HEK293T (cell line): ENCODE data around the gene IL25.
A peak's percentile ranks its signal among the peaks of the same experiment; 100 is the strongest.
"Not testable (repeated sequence)": the region's sequence is repeated elsewhere in the genome, so short reads cannot be mapped to it uniquely, and the experiment has no call there.

Experiments
- CTCF ChIA-PET: fragments of 350-600 bp; formaldehyde crosslinking; extraction: SDS; loops from one replicate; lab custom pipeline; 2021; ENCODE audit warnings: antibody characterized with exemption, inconsistent platforms; lab: Yijun Ruan, JAX
- POLR2A ChIA-PET: fragments of 350-600 bp; formaldehyde crosslinking; extraction: SDS; loops from one replicate; lab custom pipeline; 2020; ENCODE audit warnings: antibody characterized with exemption, inconsistent platforms; lab: Yijun Ruan, JAX
- DNase-seq: peaks from one replicate; pipeline ENCODE4 v3.0.0; 2012; ENCODE audit warnings: mixed read lengths; ENCODE audit errors: extremely low spot score
- ARNT ChIP-seq: fragments of 450-650 bp; IDR thresholded peaks from 2 replicates; pipeline ENCODE4 v1.6.1; 2017; ENCODE audit warnings: mild to moderate bottlenecking
- BHLHE40 ChIP-seq: fragments of 450-650 bp; IDR thresholded peaks from 2 replicates; pipeline ENCODE4 v1.6.1; 2016; ENCODE audit warnings: mild to moderate bottlenecking, moderate library complexity, borderline replicate concordance
- CTBP1 ChIP-seq: fragments of 450-650 bp; IDR thresholded peaks from 2 replicates; pipeline ENCODE4 v1.6.1; 2016; ENCODE audit warnings: borderline replicate concordance
- ELF4 ChIP-seq: fragments of 450-650 bp; IDR thresholded peaks from 2 replicates; pipeline ENCODE4 v1.6.1; 2017; ENCODE audit warnings: antibody characterized with exemption
- FOXA1 ChIP-seq: fragments of 450-650 bp; IDR thresholded peaks from 2 replicates; pipeline ENCODE4 v1.6.1; 2016; ENCODE audit warnings: mild to moderate bottlenecking
- FOXK2 ChIP-seq: fragments of 450-650 bp; IDR thresholded peaks from 2 replicates; pipeline ENCODE4 v1.6.1; 2016; ENCODE audit warnings: mild to moderate bottlenecking
- FOXM1 ChIP-seq: fragments of 450-650 bp; IDR thresholded peaks from 2 replicates; pipeline ENCODE4 v1.6.1; 2017; ENCODE audit warnings: mild to moderate bottlenecking, borderline replicate concordance
- HDGF ChIP-seq: fragments of 450-650 bp; IDR thresholded peaks from 2 replicates; pipeline ENCODE4 v1.6.1; 2017; ENCODE audit warnings: antibody characterized with exemption, borderline replicate concordance
- L3MBTL2 ChIP-seq: fragments of 450-650 bp; conservative IDR thresholded peaks from 2 replicates; pipeline ENCODE4 v1.6.1; 2016; ENCODE audit warnings: mild to moderate bottlenecking
- LEF1 ChIP-seq: fragments of 450-650 bp; IDR thresholded peaks from 2 replicates; pipeline ENCODE4 v1.6.1; 2017; ENCODE audit warnings: mild to moderate bottlenecking, borderline replicate concordance
- NFRKB ChIP-seq: fragments of 450-650 bp; IDR thresholded peaks from 2 replicates; pipeline ENCODE4 v1.6.1; 2016; ENCODE audit warnings: mild to moderate bottlenecking, moderate library complexity
- PKNOX1 ChIP-seq: fragments of 450-650 bp; IDR thresholded peaks from 2 replicates; pipeline ENCODE4 v1.6.1; 2016
- SP1 ChIP-seq: fragments of 450-650 bp; IDR thresholded peaks from 2 replicates; pipeline ENCODE4 v1.6.1; 2017
- SUZ12 ChIP-seq: fragments of 450-650 bp; IDR thresholded peaks from 2 replicates; pipeline ENCODE4 v1.6.1; 2016; ENCODE audit warnings: mild to moderate bottlenecking
- TARDBP ChIP-seq: fragments of 450-650 bp; IDR thresholded peaks from 2 replicates; pipeline ENCODE4 v1.6.1; 2016
- ZNF384 ChIP-seq: fragments of 450-650 bp; IDR thresholded peaks from 2 replicates; pipeline ENCODE4 v1.6.1; 2016

The IL25 gene

GRCh38 chr14:23372509-23372908 lies at the start of gene IL25:
Gene IL25, plus strand, starts transcription at chr14:23372809.
- DNase-seq = no peak
- ChIA-PET POLR2A (no interaction called here), CTCF (no interaction called here)
- TF ChIP-seq HDGF (no peak), ARNT (no peak), ZNF384 (no peak), FOXK2 (no peak), SP1 (no peak)

- DNase-seq = no peak
- POLR2A ChIA-PET = interaction anchor here (0.9 to 8.9 kb wide), 2 partner anchors 20 to 30 kb away, joined by 4 to 256 read pairs; partner anchors contain the start of genes BCL2L2 and PPP1R3E
- CTCF ChIA-PET = no interaction called here
- no peak for TF ChIP-seq SUZ12
These were observed 48.7 kb upstream of the IL25 start for GRCh38 chr14:23323838-23324454.

GRCh38 chr14:23324455-23324846 lies 48.2 kb upstream of the IL25 start:
- DNase-seq = no peak
- POLR2A ChIA-PET = interaction anchor here (8.9 kb wide), 1 partner anchor 20 kb away, joined by 256 read pairs; the partner anchor contains the start of genes BCL2L2 and PPP1R3E
- TF ChIP-seq TARDBP (no peak), LEF1 (no peak), SUZ12 (no peak), BHLHE40 (no peak)
- CTCF ChIA-PET = no interaction called here

- no peak for TF ChIP-seq FOXA1
- no peak for TF ChIP-seq ELF4
- no peak for TF ChIP-seq CTBP1
- TF ChIP-seq FOXM1 = no peak
- no peak for TF ChIP-seq SUZ12
- TF ChIP-seq TARDBP = no peak
- ChIA-PET POLR2A (interaction anchor here (8.9 kb wide), 1 partner anchor 21 kb away, joined by 256 read pairs; the partner anchor contains the start of genes BCL2L2 and PPP1R3E), CTCF (no interaction called here)
- no peak for DNase-seq
These were observed 47.6 kb upstream of the IL25 start for GRCh38 chr14:23324993-23325392.

- not testable (repeated sequence) for DNase-seq
- CTCF ChIA-PET = interaction anchor here (2.7 kb wide), 1 partner anchor 54 kb away, joined by 24 read pairs; no protein-coding TSS in a partner anchor
- POLR2A ChIA-PET = interaction anchor here (1.0 to 2.2 kb wide), 3 partner anchors 24 to 55 kb away, joined by 4 to 13 read pairs (median 10); partner anchors contain the start of gene PPP1R3E
These were observed 46.9 kb upstream of the IL25 start for GRCh38 chr14:23325746-23326145.

- no peak for TF ChIP-seq NFRKB
- no peak for TF ChIP-seq L3MBTL2
- TF ChIP-seq TARDBP = no peak
- no peak for TF ChIP-seq ZNF384
- no peak for TF ChIP-seq ARNT
- no peak for TF ChIP-seq ELF4
- TF ChIP-seq FOXA1 = no peak
- TF ChIP-seq LEF1 = no peak
- TF ChIP-seq BHLHE40 = no peak
- TF ChIP-seq PKNOX1 = no peak
- TF ChIP-seq CTBP1 = no peak
- TF ChIP-seq SP1 = no peak
- no peak for TF ChIP-seq FOXM1
- no peak for TF ChIP-seq FOXK2
- no peak for TF ChIP-seq SUZ12
- TF ChIP-seq HDGF = no peak
- POLR2A ChIA-PET = interaction anchor here (1.0 to 2.2 kb wide), 6 partner anchors 20 to 235 kb away, joined by 4 to 13 read pairs (median 6); partner anchors contain the start of genes BCL2L2, PPP1R3E and SLC22A17
- no peak for DNase-seq
- CTCF ChIA-PET = interaction anchor here (0.7 to 2.7 kb wide), 6 partner anchors 34 to 234 kb away, joined by 3 to 24 read pairs (median 6); no protein-coding TSS in a partner anchor
These were observed 45.9 kb upstream of the IL25 start for GRCh38 chr14:23326491-23327332.

- ChIA-PET POLR2A (interaction anchor here (1.7 kb wide), 1 partner anchor 233 kb away, joined by 5 read pairs; no protein-coding TSS in a partner anchor), CTCF (interaction anchor here (1.1 to 2.7 kb wide), 2 partner anchors 52 kb away, joined by 3 to 24 read pairs; no protein-coding TSS in a partner anchor)
- peak; percentile 69 for DNase-seq
- TF ChIP-seq NFRKB (no peak), FOXK2 (0 out of 2 replicates have a peak, but pooled peaks have one; percentile 20)
These were observed 44.5 kb upstream of the IL25 start for GRCh38 chr14:23327947-23328744.

- no peak for DNase-seq
- CTCF ChIA-PET = no interaction called here
- TF ChIP-seq BHLHE40 (no peak), FOXA1 (no peak), TARDBP (no peak), ARNT (no peak), LEF1 (no peak), FOXK2 (no peak)
- POLR2A ChIA-PET = no interaction called here
These were observed 37.0 kb upstream of the IL25 start for GRCh38 chr14:23335623-23336022.
